ENCODE data around the gene TCF20. TPM values are rescaled to one million over a fixed set of nuclear protein-coding genes. Genes with fewer than 3 reads are reported as not detected.

TCF20 gene
- total and polyA plus RNA-seq, 9 donors, result 12.4 to 42.0 (median 34.0) TPM

DNA sequence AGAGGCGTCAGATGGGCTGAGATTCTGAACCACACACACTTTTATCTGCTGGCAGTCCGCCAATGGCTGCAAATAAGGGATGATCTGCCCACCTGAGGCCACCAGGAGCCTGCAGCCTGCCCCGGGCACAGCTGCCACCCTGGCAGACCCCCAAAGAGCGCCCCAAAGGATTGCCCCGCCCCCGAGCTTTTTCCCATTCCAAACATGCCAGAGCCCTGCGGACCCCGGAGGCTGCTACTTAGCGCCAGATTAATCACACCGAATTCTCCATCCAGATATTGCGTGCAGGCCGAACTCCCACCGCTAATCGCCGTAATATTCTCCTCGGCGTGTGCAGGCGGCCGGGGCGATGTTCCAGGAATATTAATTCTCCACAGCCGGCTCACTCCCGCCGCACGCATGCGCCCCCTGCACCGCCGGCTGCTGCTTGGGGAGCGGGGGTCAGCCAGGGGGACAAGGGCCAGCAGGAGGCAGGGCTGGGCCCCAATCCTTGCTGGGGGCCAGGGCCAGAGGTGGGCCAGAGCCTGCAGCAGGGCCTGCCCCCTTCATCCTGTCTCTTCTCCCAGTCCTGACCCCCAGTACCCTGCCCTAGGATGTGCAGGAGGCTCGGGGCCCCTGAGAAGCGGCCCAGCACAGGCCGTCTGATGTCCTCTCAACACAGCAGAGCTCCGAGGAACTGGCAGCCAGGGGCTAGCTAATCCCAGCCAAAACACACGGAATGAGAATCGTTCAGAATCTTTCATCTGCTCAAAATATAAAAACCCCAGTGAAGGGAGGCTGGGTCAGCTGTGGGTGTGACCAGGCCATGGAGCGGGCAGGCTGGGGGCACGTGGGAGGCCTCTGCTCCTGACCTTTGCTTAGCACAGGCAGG, 19.5 kb upstream of the TCF20 start:
- 15 to 28% (median 16%) methylated on average over 34 to 36 of the region's 36 CpGs for WGBS, 3 donors
- Histone ChIP-seq H3K27me3 (no peaks in the 10 kb centered on the region), H3K4me3 (no peak overlapping the region), H3K36me3 (no peaks in the 10 kb centered on the region), H3K27ac (peak overlapping the region in 1 of 2 donors; percentile 44), H3K4me1 (ENCODE audit: insufficient read depth) (peaks cover 6% of the 10 kb centered on the region), H3K9me3 (no peaks in the 10 kb centered on the region)
- intact Hi-C loops (cut with DNase I), result loop anchor here in 1 of 4 donors (10.0 kb wide), 1 partner anchor 115 kb away; no protein-coding TSS in a partner anchor
- TF ChIP-seq POLR2A (IDR thresholded peaks at IDR 0.05) (no peak), EP300 (IDR thresholded peaks at IDR 0.05) (no peak), CTCF (IDR thresholded peaks at IDR 0.05) (no peak)
- DNase-seq, result peak; percentile 33 to 72 (median 49)

DNA sequence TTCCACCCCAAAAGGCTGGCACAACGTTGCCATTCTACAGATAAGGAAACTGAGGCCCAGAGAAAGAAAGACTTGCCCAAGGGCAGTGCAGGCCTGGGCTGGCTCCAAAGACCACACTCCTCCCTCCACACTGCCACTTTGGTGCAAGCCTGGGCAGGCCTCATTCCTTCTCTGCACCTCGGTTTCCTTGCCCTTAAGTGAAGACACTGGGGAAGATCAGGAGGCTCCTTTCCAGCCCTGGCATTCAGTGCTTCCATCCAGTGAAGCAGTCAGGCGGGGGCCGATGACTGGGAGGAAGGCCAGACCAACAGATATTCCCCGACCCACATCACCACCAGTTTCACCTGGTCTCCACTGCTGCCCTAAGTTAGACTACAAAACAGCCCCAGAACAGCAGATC, 18.3 kb upstream of the TCF20 start:
- intact Hi-C loops (cut with DNase I), result loop anchor here in 1 of 4 donors (10.0 kb wide), 1 partner anchor 114 kb away; no protein-coding TSS in a partner anchor
- Histone ChIP-seq H3K4me1 (ENCODE audit: insufficient read depth) (peaks cover 10% of the 10 kb centered on the region), H3K27me3 (no peaks in the 10 kb centered on the region), H3K9me3 (no peaks in the 10 kb centered on the region), H3K27ac (no peak overlapping the region), H3K36me3 (no peaks in the 10 kb centered on the region), H3K4me3 (no peak overlapping the region)
- DNase-seq, result no peak
- 84 to 92% (median 90%) methylated on average over 5 of the region's 5 CpGs for WGBS, 3 donors
- TF ChIP-seq POLR2A (IDR thresholded peaks at IDR 0.05) (no peak), CTCF (IDR thresholded peaks at IDR 0.05) (no peak), EP300 (IDR thresholded peaks at IDR 0.05) (no peak)

GRCh38 chr22:42287174-42287890, 16.9 kb upstream of the TCF20 start:
- H3K27ac ChIP-seq, result no peak overlapping the region
- no peaks in the 10 kb centered on the region for H3K36me3 ChIP-seq
- H3K9me3 ChIP-seq, result no peaks in the 10 kb centered on the region
- peaks cover 13% of the 10 kb centered on the region for H3K4me1 ChIP-seq (ENCODE audit: insufficient read depth)
- no peak for DNase-seq
- TF ChIP-seq CTCF (IDR thresholded peaks at IDR 0.05), result no peak
- no peak for TF ChIP-seq EP300 (IDR thresholded peaks at IDR 0.05)
- no peak for TF ChIP-seq POLR2A (IDR thresholded peaks at IDR 0.05)
- intact Hi-C loops (cut with DNase I), result loop anchor here in 1 of 4 donors (10.0 kb wide), 1 partner anchor 113 kb away; no protein-coding TSS in a partner anchor
- 58 to 70% (median 62%) methylated on average over 8 of the region's 8 CpGs for WGBS, 3 donors
- H3K4me3 ChIP-seq, result no peak overlapping the region
- no peaks in the 10 kb centered on the region for H3K27me3 ChIP-seq

DNA sequence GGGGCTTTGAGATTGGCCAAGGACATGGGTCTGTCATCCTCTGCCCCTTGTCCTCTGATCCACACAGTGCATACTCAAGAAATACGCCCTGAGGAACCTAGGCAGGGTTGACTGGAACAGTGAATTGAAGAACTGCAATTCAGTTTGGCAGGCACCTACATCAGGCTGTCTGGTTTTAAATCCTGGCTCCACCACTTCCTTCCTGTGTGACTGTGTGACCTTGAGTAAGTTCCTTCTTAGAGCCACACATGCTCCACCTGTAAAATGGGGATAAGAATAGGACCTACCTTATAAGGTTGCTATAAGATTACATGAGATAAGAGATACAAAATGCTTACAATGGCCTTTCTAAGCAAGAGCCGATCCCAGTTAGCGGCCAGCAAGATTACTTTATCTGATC, 15.8 kb upstream of the TCF20 start:
- DNase-seq, result no peak
- Histone ChIP-seq H3K27me3 (no peaks in the 10 kb centered on the region), H3K9me3 (no peaks in the 10 kb centered on the region), H3K36me3 (no peaks in the 10 kb centered on the region), H3K27ac (no peak overlapping the region), H3K4me1 (ENCODE audit: insufficient read depth) (peaks cover 13% of the 10 kb centered on the region), H3K4me3 (no peak overlapping the region)
- intact Hi-C loops (cut with DNase I), result loop anchor here in 1 of 4 donors (10.0 kb wide), 1 partner anchor 111 kb away; no protein-coding TSS in a partner anchor
- 89 to 97% (median 94%) methylated on average over 3 of the region's 3 CpGs for WGBS, 3 donors
- TF ChIP-seq EP300 (IDR thresholded peaks at IDR 0.05), result no peak
- no peak for TF ChIP-seq POLR2A (IDR thresholded peaks at IDR 0.05)
- no peak for TF ChIP-seq CTCF (IDR thresholded peaks at IDR 0.05)
